ENCODE data around the gene GNPDA1. TPM values are rescaled to one million over a fixed set of nuclear protein-coding genes. Genes with fewer than 3 reads are reported as not detected.
"Not testable (repeated sequence)": the region's sequence is repeated elsewhere in the genome, so short reads cannot be mapped to it uniquely, and the experiment has no call there.

Gene GNPDA1
- total and polyA plus RNA-seq, 8 donors: 4.1 to 15.5 (median 8.4) TPM

- DNase-seq: no peak
- Histone ChIP-seq H3K9me3 (no peaks in the 10 kb centered on the region), H3K36me3 (no peaks in the 10 kb centered on the region), H3K4me1 (no peaks in the 10 kb centered on the region), H3K27me3 (no peaks in the 10 kb centered on the region), H3K4me3 (no peak overlapping the region), H3K27ac (no peak overlapping the region)
- ATAC-seq: no peak
- WGBS, 2 donors: 85 to 90% methylated on average over 2 of the region's 2 CpGs
- intact Hi-C loops (cut with DNase I): no loop called here
- no peak for FAIRE-seq
- no peak for TF ChIP-seq CTCF (IDR thresholded peaks at IDR 0.05)
These were observed 27.5 kb upstream of the GNPDA1 start for GRCh38 chr5:142040285-142040684.

- DNase-seq (no peak), ATAC-seq (no peak), FAIRE-seq (no peak)
- intact Hi-C loops (cut with DNase I): no loop called here
- WGBS, 2 donors: 95 to 98% methylated on average over 2 of the region's 2 CpGs
- H3K36me3 ChIP-seq: no peaks in the 10 kb centered on the region
- H3K27ac ChIP-seq: no peak overlapping the region
- TF ChIP-seq CTCF (IDR thresholded peaks at IDR 0.05): no peak
- H3K9me3 ChIP-seq: no peaks in the 10 kb centered on the region
- H3K4me3 ChIP-seq: no peak overlapping the region
- no peaks in the 10 kb centered on the region for H3K4me1 ChIP-seq
- no peaks in the 10 kb centered on the region for H3K27me3 ChIP-seq
These were observed 25.9 kb upstream of the GNPDA1 start for GRCh38 chr5:142038735-142039134.

GRCh38 chr5:142037599-142037998 is 24.8 kb upstream of the GNPDA1 start:
- H3K36me3 ChIP-seq; H3K9me3 ChIP-seq; H3K4me1 ChIP-seq; intact Hi-C loops (cut with DNase I); H3K4me3 ChIP-seq; ATAC-seq; H3K27ac ChIP-seq; DNase-seq; FAIRE-seq; H3K27me3 ChIP-seq: not testable (repeated sequence)
- WGBS, 2 donors: 78 to 86% methylated on average over 3 of the region's 3 CpGs

- intact Hi-C loops (cut with DNase I): no loop called here
- no peaks in the 10 kb centered on the region for H3K9me3 ChIP-seq
- no peak overlapping the region for H3K27ac ChIP-seq
- H3K4me1 ChIP-seq: no peaks in the 10 kb centered on the region
- 87 to 92% methylated on average over 13 of the region's 13 CpGs for WGBS, 2 donors
- ATAC-seq: no peak
- DNase-seq: no peak
- TF ChIP-seq CTCF (IDR thresholded peaks at IDR 0.05): no peak
- no peaks in the 10 kb centered on the region for H3K27me3 ChIP-seq
- no peaks in the 10 kb centered on the region for H3K36me3 ChIP-seq
- no peak overlapping the region for H3K4me3 ChIP-seq
- FAIRE-seq: no peak
These were observed 24.1 kb upstream of the GNPDA1 start for GRCh38 chr5:142036918-142037317.

DNA sequence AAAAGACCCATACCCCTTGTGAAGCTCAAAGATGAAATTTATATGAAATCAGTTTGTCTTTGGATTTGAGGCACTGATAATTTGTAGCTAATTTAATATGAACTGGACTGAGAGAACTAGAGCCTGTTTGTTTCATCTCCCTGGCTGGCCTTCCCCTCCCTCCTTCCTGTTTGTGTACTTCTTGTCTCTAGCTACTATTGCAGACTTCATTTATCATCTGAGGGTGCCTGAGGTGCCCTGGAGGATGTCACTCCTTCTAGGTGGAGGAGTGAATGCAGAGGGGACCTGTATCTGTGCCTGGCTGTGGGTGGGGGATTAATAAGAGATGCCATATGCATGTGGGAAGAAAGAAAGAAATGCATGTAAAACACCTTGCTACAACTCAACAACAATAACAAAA is 22.2 kb upstream of the GNPDA1 start:
- intact Hi-C loops (cut with DNase I): no loop called here
- FAIRE-seq (no peak), DNase-seq (no peak), ATAC-seq (no peak)
- H3K4me3 ChIP-seq: no peak overlapping the region
- no peak for TF ChIP-seq CTCF (IDR thresholded peaks at IDR 0.05)
- no peak overlapping the region for H3K27ac ChIP-seq
- no peaks in the 10 kb centered on the region for H3K27me3 ChIP-seq
- H3K4me1 ChIP-seq: no peaks in the 10 kb centered on the region
- H3K9me3 ChIP-seq: no peaks in the 10 kb centered on the region
- no peaks in the 10 kb centered on the region for H3K36me3 ChIP-seq

- DNase-seq; H3K9me3 ChIP-seq; H3K27ac ChIP-seq; H3K36me3 ChIP-seq; H3K4me1 ChIP-seq; FAIRE-seq; ATAC-seq; H3K4me3 ChIP-seq; H3K27me3 ChIP-seq; intact Hi-C loops (cut with DNase I): not testable (repeated sequence)
- 84 to 88% methylated on average over 15 of the region's 15 CpGs for WGBS, 2 donors
These were observed 21.1 kb upstream of the GNPDA1 start for GRCh38 chr5:142033632-142034567.

All from pancreas (tissue), 10 donors.